ENCODE data around the gene AICDA. TPM values are rescaled to one million over a fixed set of nuclear protein-coding genes. Genes with fewer than 3 reads are reported as not detected.
"Not testable (repeated sequence)": the region's sequence is repeated elsewhere in the genome, so short reads cannot be mapped to it uniquely, and the experiment has no call there.

The AICDA gene
- total RNA-seq, 6 donors from 2014 or later: 0.74 to 1.3 TPM; not detected in 4

GRCh38 chr12:8615206-8615605 is 2.5 kb upstream of the AICDA start:
- H3K27me3 ChIP-seq: no peaks in the 10 kb centered on the region
- no peak for ATAC-seq (ENCODE audit: low FRiP score in 2 of 2)
- WGBS, 2 donors: 73 to 76% methylated on average over 6 of the region's 6 CpGs
- H3K4me3 ChIP-seq: no peak overlapping the region
- H3K36me3 ChIP-seq: no peaks in the 10 kb centered on the region
- DNase-seq: no peak
- H3K4me1 ChIP-seq: peaks cover 0 to 10% (median 5%) of the 10 kb centered on the region in 4 donors
- no peak overlapping the region for H3K27ac ChIP-seq
- TF ChIP-seq CTCF (IDR thresholded peaks at IDR 0.05) (no peak), EP300 (IDR thresholded peaks at IDR 0.05) (no peak), POLR2A (IDR thresholded peaks at IDR 0.05) (no peak), POLR2AphosphoS5 (IDR thresholded peaks at IDR 0.05) (no peak)
- no peaks in the 10 kb centered on the region for H3K9me3 ChIP-seq

GRCh38 chr12:8613881-8614280 is 1.2 kb upstream of the AICDA start:
- H3K9me3 ChIP-seq; H3K27me3 ChIP-seq; DNase-seq; ATAC-seq (ENCODE audit: low FRiP score in 2 of 2); H3K36me3 ChIP-seq; H3K4me3 ChIP-seq; H3K27ac ChIP-seq: not testable (repeated sequence)
- H3K4me1 ChIP-seq: peaks cover 0 to 12% (median 6%) of the 10 kb centered on the region in 4 donors
- 36 to 90% methylated on average over 1 of the region's 1 CpG for WGBS, 2 donors

GRCh38 chr12:8609061-8609570 is 3.5 kb downstream of the AICDA start:
- Histone ChIP-seq H3K36me3 (no peaks in the 10 kb centered on the region), H3K27me3 (no peaks in the 10 kb centered on the region), H3K4me3 (no peak overlapping the region), H3K9me3 (no peaks in the 10 kb centered on the region), H3K27ac (no peak overlapping the region), H3K4me1 (peaks cover 0 to 7% (median 2%) of the 10 kb centered on the region in 4 donors)
- WGBS, 2 donors: 13 to 18% methylated on average over 5 of the region's 5 CpGs
- DNase-seq (no peak), ATAC-seq (ENCODE audit: low FRiP score in 2 of 2) (peak in 1 of 2 donors; percentile 64)
- TF ChIP-seq POLR2AphosphoS5 (IDR thresholded peaks at IDR 0.05): no peak
- peak; percentile 51 to 75 (median 56) for TF ChIP-seq CTCF (IDR thresholded peaks at IDR 0.05)

- H3K27me3 ChIP-seq: no peaks in the 10 kb centered on the region
- DNase-seq (no peak), ATAC-seq (ENCODE audit: low FRiP score in 2 of 2) (peak in 1 of 2 donors; percentile 19)
- TF ChIP-seq EP300 (IDR thresholded peaks at IDR 0.05): no peak
- H3K4me3 ChIP-seq: no peak overlapping the region
- WGBS, 2 donors: 91 to 93% methylated on average over 6 of the region's 6 CpGs
- peaks cover 0 to 7% (median 2%) of the 10 kb centered on the region in 4 donors for H3K4me1 ChIP-seq
- no peaks in the 10 kb centered on the region for H3K36me3 ChIP-seq
- H3K27ac ChIP-seq: no peak overlapping the region
- H3K9me3 ChIP-seq: no peaks in the 10 kb centered on the region
Observed at GRCh38 chr12:8606890-8607289, 5.8 kb downstream of the AICDA start.

- TF ChIP-seq POLR2A (IDR thresholded peaks at IDR 0.05): no peak
- TF ChIP-seq POLR2AphosphoS5 (IDR thresholded peaks at IDR 0.05): no peak
- no peak for TF ChIP-seq CTCF (IDR thresholded peaks at IDR 0.05)
- TF ChIP-seq EP300 (IDR thresholded peaks at IDR 0.05): no peak
- WGBS, 2 donors: 95 to 96% methylated on average over 30 of the region's 30 CpGs
- no peak overlapping the region for H3K4me3 ChIP-seq
- H3K9me3 ChIP-seq: no peaks in the 10 kb centered on the region
- H3K4me1 ChIP-seq: peaks cover 0 to 7% (median 2%) of the 10 kb centered on the region in 4 donors
- H3K27ac ChIP-seq: no peak overlapping the region
- no peaks in the 10 kb centered on the region for H3K36me3 ChIP-seq
- ATAC-seq (ENCODE audit: low FRiP score in 2 of 2) (no peak), DNase-seq (peak in 1 of 2 donors; percentile 73)
- H3K27me3 ChIP-seq: no peaks in the 10 kb centered on the region
Observed at GRCh38 chr12:8605057-8605456, 7.6 kb downstream of the AICDA start.

- Histone ChIP-seq H3K4me1 (peaks cover 0 to 3% (median under 1%) of the 10 kb centered on the region in 4 donors), H3K4me3 (no peak overlapping the region), H3K27ac (no peak overlapping the region), H3K36me3 (no peaks in the 10 kb centered on the region), H3K27me3 (no peaks in the 10 kb centered on the region), H3K9me3 (no peaks in the 10 kb centered on the region)
- 34 to 40% methylated on average over 3 of the region's 3 CpGs for WGBS, 2 donors
- ATAC-seq (ENCODE audit: low FRiP score in 2 of 2): no peak
- TF ChIP-seq POLR2A (IDR thresholded peaks at IDR 0.05) (no peak), POLR2AphosphoS5 (IDR thresholded peaks at IDR 0.05) (no peak), CTCF (IDR thresholded peaks at IDR 0.05) (peak in 1 of 6 experiments; percentile 4)
- no peak for DNase-seq
Observed at GRCh38 chr12:8603856-8604255, 8.8 kb downstream of the AICDA start.
